ENCODE results near the gene KLF11. TPM values are rescaled to one million over a fixed set of nuclear protein-coding genes. Genes with fewer than 3 reads are reported as not detected.

KLF11 gene
- total and polyA plus RNA-seq, 2 experiments from 2014 or later, result 4.8 to 6.6 TPM

GRCh38 chr2:10004401-10004800 lies 38.9 kb upstream of the KLF11 start:
- H3K9me3 ChIP-seq (ENCODE audit: low read depth), result no peaks in the 10 kb centered on the region
- H4K20me1 ChIP-seq (ENCODE audit: insufficient read depth), result no peaks in the 10 kb centered on the region
- H3K27me3 ChIP-seq (replicated peaks; ENCODE audit: insufficient read depth), result no peaks in the 10 kb centered on the region
- H3K9me2 ChIP-seq (ENCODE audit: insufficient read depth), result no peaks in the 10 kb centered on the region
- no peaks in the 10 kb centered on the region for H3K79me2 ChIP-seq (ENCODE audit: insufficient read depth)
- in situ Hi-C loops (cut with MboI), result no loop called here
- H3K9ac ChIP-seq, result no peak overlapping the region
- H3K36me3 ChIP-seq (ENCODE audit: low read depth), result no peaks in the 10 kb centered on the region
- no peak overlapping the region for H3K4me3 ChIP-seq
- H2AFZ ChIP-seq, result no peak overlapping the region
- TF ChIP-seq EZH2 (IDR thresholded peaks at IDR 0.05; ENCODE audit: insufficient read depth, poor library complexity, severe bottlenecking), result no peak
- no peak overlapping the region for H3K27ac ChIP-seq
- H3F3A ChIP-seq (ENCODE audit: insufficient read depth), result peaks cover 17% of the 10 kb centered on the region
- H3K4me1 ChIP-seq (ENCODE audit: insufficient read depth), result peaks cover 16% of the 10 kb centered on the region
- DNase-seq, result no peak
- H3K4me2 ChIP-seq (ENCODE audit: unreplicated experiment), result no peak overlapping the region
- 92 to 99% methylated on average over 5 of the region's 5 CpGs for whole genome bisulfite sequencing, 2 experiments (ENCODE audit: low coverage in 1 of 2, low lambda C conversion rate in 2 of 2, missing lambda C conversion rate in 2 of 2)

- no peak overlapping the region for H2AFZ ChIP-seq
- no peaks in the 10 kb centered on the region for H3K27me3 ChIP-seq (replicated peaks; ENCODE audit: insufficient read depth)
- no peaks in the 10 kb centered on the region for H3K9me2 ChIP-seq (ENCODE audit: insufficient read depth)
- H3F3A ChIP-seq (ENCODE audit: insufficient read depth), result peaks cover 17% of the 10 kb centered on the region
- DNase-seq, result no peak
- peaks cover 16% of the 10 kb centered on the region for H3K4me1 ChIP-seq (ENCODE audit: insufficient read depth)
- no peaks in the 10 kb centered on the region for H3K79me2 ChIP-seq (ENCODE audit: insufficient read depth)
- no peaks in the 10 kb centered on the region for H3K36me3 ChIP-seq (ENCODE audit: low read depth)
- H3K9me3 ChIP-seq (ENCODE audit: low read depth), result no peaks in the 10 kb centered on the region
- H3K27ac ChIP-seq, result no peak overlapping the region
- 33 to 36% methylated on average over 3 of the region's 3 CpGs for WGBS, 2 experiments (ENCODE audit: low coverage in 1 of 2, low lambda C conversion rate in 2 of 2, missing lambda C conversion rate in 2 of 2)
- no peak overlapping the region for H3K4me2 ChIP-seq (ENCODE audit: unreplicated experiment)
- H3K9ac ChIP-seq, result no peak overlapping the region
- H4K20me1 ChIP-seq (ENCODE audit: insufficient read depth), result no peaks in the 10 kb centered on the region
- H3K4me3 ChIP-seq, result no peak overlapping the region
- in situ Hi-C loops (cut with MboI), result no loop called here
- no peak for TF ChIP-seq EZH2 (IDR thresholded peaks at IDR 0.05; ENCODE audit: insufficient read depth, poor library complexity, severe bottlenecking)
- no peak for TF ChIP-seq EZH2phosphoT487 (IDR thresholded peaks at IDR 0.05; ENCODE audit: insufficient read depth, low read depth)
Observed at GRCh38 chr2:10004836-10005235, 38.5 kb upstream of the KLF11 start.

GRCh38 chr2:10005461-10006235 lies 37.7 kb upstream of the KLF11 start:
- H3K9me2 ChIP-seq (ENCODE audit: insufficient read depth), result no peaks in the 10 kb centered on the region
- no peak overlapping the region for H2AFZ ChIP-seq
- H3F3A ChIP-seq (ENCODE audit: insufficient read depth), result peaks cover 17% of the 10 kb centered on the region
- in situ Hi-C loops (cut with MboI), result no loop called here
- no peaks in the 10 kb centered on the region for H4K20me1 ChIP-seq (ENCODE audit: insufficient read depth)
- H3K9me3 ChIP-seq (ENCODE audit: low read depth), result no peaks in the 10 kb centered on the region
- TF ChIP-seq EZH2phosphoT487 (IDR thresholded peaks at IDR 0.05; ENCODE audit: insufficient read depth, low read depth) (no peak), EZH2 (IDR thresholded peaks at IDR 0.05; ENCODE audit: insufficient read depth, poor library complexity, severe bottlenecking) (no peak)
- 95 to 97% methylated on average over 17 of the region's 17 CpGs for WGBS, 2 experiments (ENCODE audit: low coverage in 1 of 2, low lambda C conversion rate in 2 of 2, missing lambda C conversion rate in 2 of 2)
- H3K4me2 ChIP-seq (ENCODE audit: unreplicated experiment), result no peak overlapping the region
- H3K27ac ChIP-seq, result no peak overlapping the region
- no peak overlapping the region for H3K9ac ChIP-seq
- H3K79me2 ChIP-seq (ENCODE audit: insufficient read depth), result no peaks in the 10 kb centered on the region
- no peaks in the 10 kb centered on the region for H3K27me3 ChIP-seq (replicated peaks; ENCODE audit: insufficient read depth)
- no peaks in the 10 kb centered on the region for H3K36me3 ChIP-seq (ENCODE audit: low read depth)
- peaks cover 20% of the 10 kb centered on the region for H3K4me1 ChIP-seq (ENCODE audit: insufficient read depth)
- DNase-seq, result no peak
- no peak overlapping the region for H3K4me3 ChIP-seq

- Histone ChIP-seq H3F3A (ENCODE audit: insufficient read depth) (peaks cover 17% of the 10 kb centered on the region), H3K4me2 (ENCODE audit: unreplicated experiment) (no peak overlapping the region), H3K79me2 (ENCODE audit: insufficient read depth) (no peaks in the 10 kb centered on the region), H3K4me3 (no peak overlapping the region), H3K27me3 (replicated peaks; ENCODE audit: insufficient read depth) (no peaks in the 10 kb centered on the region), H4K20me1 (ENCODE audit: insufficient read depth) (no peaks in the 10 kb centered on the region), H2AFZ (no peak overlapping the region), H3K9me2 (ENCODE audit: insufficient read depth) (no peaks in the 10 kb centered on the region), H3K9ac (0 out of 2 replicates have a peak overlapping the region, but pooled peaks have one; percentile 36), H3K27ac (peak overlapping the region; percentile 63; the same call in 1 of the 2 replicates), H3K36me3 (ENCODE audit: low read depth) (no peaks in the 10 kb centered on the region), H3K9me3 (ENCODE audit: low read depth) (no peaks in the 10 kb centered on the region), H3K4me1 (ENCODE audit: insufficient read depth) (peaks cover 20% of the 10 kb centered on the region)
- TF ChIP-seq EZH2 (IDR thresholded peaks at IDR 0.05; ENCODE audit: insufficient read depth, poor library complexity, severe bottlenecking) (no peak), EZH2phosphoT487 (IDR thresholded peaks at IDR 0.05; ENCODE audit: insufficient read depth, low read depth) (no peak)
- in situ Hi-C loops (cut with MboI), result no loop called here
- 79 to 82% methylated on average over 31 to 64 of the region's 64 CpGs for WGBS, 2 experiments (ENCODE audit: low coverage in 1 of 2, low lambda C conversion rate in 2 of 2, missing lambda C conversion rate in 2 of 2)
- DNase-seq, result peak; percentile 60
Observed at GRCh38 chr2:10006236-10007161, 36.9 kb upstream of the KLF11 start.

Measured in GM23248 (cell line).